ENCODE measurements around the gene NIN. TPM values are rescaled to one million over a fixed set of nuclear protein-coding genes. Genes with fewer than 3 reads are reported as not detected.
"Not testable (repeated sequence)": the region's sequence is repeated elsewhere in the genome, so short reads cannot be mapped to it uniquely, and the experiment has no call there.

The NIN gene
- total RNA-seq, 1 experiment from 2014 or later: 37.1 TPM

DNA sequence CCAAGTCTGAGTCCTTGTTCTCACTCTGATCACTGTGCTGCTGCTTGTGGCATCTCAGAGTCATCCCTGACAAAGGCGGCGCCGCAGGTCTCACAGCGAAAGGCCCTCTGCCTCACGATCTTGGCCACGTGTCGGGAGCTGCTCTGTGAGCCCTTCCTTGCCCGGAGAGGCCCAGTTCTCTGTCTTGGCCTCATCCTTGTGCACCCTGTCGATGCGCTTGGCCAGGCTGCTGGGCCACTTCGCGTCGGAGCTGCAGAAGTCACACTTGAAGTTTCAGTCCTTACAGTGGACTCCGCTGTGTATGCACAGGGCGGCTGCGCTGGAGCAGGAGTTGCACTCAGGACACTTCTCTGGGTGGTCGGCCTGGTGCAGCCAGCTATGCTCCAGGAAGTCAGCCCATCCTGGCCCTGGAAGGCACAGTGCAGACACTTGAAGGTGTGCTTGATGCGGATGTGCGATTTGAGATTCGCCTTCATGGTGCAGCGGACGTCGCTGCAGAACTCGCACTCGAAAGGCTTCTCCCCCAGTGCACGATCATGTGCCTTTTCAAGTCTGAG is 126.4 kb downstream of the NIN start:
- ChIA-PET CTCF (no interaction called here), POLR2A (interaction anchor here (0.9 kb wide), 1 partner anchor 42 kb away, joined by 4 read pairs; no protein-coding TSS in a partner anchor)
- intact Hi-C loops (cut with micrococcal nuclease; ENCODE audit: unreplicated experiment) (no loop called here), in situ Hi-C loops (cut with HindIII; ENCODE audit: low pct_unique_long_range_greater_than_20kb, low sequenced_read_pairs) (no loop called here)
- no peaks in the 10 kb centered on the region for H3K4me1 ChIP-seq (ENCODE audit: control insufficient read depth, insufficient read depth, low read length)
- no peaks in the 10 kb centered on the region for H3K9me3 ChIP-seq (ENCODE audit: control insufficient read depth, insufficient read depth, low read depth, low read length)
- H3K36me3 ChIP-seq (ENCODE audit: control insufficient read depth, insufficient read depth, low read length): no peaks in the 10 kb centered on the region
- BruUV-seq (replicated peaks): no TSS peak
- TF ChIP-seq POLR2AphosphoS5 (IDR thresholded peaks at IDR 0.05; ENCODE audit: low read depth, low read length): no peak
- TF ChIP-seq, protein P1, sequence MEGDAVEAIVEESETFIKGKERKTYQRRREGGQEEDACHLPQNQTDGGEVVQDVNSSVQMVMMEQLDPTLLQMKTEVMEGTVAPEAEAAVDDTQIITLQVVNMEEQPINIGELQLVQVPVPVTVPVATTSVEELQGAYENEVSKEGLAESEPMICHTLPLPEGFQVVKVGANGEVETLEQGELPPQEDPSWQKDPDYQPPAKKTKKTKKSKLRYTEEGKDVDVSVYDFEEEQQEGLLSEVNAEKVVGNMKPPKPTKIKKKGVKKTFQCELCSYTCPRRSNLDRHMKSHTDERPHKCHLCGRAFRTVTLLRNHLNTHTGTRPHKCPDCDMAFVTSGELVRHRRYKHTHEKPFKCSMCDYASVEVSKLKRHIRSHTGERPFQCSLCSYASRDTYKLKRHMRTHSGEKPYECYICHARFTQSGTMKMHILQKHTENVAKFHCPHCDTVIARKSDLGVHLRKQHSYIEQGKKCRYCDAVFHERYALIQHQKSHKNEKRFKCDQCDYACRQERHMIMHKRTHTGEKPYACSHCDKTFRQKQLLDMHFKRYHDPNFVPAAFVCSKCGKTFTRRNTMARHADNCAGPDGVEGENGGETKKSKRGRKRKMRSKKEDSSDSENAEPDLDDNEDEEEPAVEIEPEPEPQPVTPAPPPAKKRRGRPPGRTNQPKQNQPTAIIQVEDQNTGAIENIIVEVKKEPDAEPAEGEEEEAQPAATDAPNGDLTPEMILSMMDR (IDR thresholded peaks at IDR 0.05): no peak
- TF ChIP-seq REST (IDR thresholded peaks at IDR 0.05; ENCODE audit: insufficient read depth in 1 of 2, low read depth in 2 of 2, low read length in 1 of 2): no peak
- no peak for TF ChIP-seq SIN3A (IDR thresholded peaks at IDR 0.05; ENCODE audit: borderline replicate concordance, insufficient read depth, low read depth, low read length)
- TF ChIP-seq TCF7L2 (IDR thresholded peaks at IDR 0.05; ENCODE audit: low read depth, low read length): no peak
- H3K27me3 ChIP-seq (ENCODE audit: control insufficient read depth, insufficient read depth, low read length): no peaks in the 10 kb centered on the region
- H3K4me3 ChIP-seq (ENCODE audit: low read depth in 2 of 2, low read length in 2 of 2): no peak overlapping the region
- no peak for ATAC-seq
- no peak for DNase-seq (ENCODE audit: low read depth, low spot score)
- H3K27ac ChIP-seq (ENCODE audit: low read length): no peak overlapping the region

- no peak overlapping the region for H3K4me3 ChIP-seq (ENCODE audit: low read depth in 2 of 2, low read length in 2 of 2)
- no peaks in the 10 kb centered on the region for H3K9me3 ChIP-seq (ENCODE audit: control insufficient read depth, insufficient read depth, low read depth, low read length)
- TF ChIP-seq, protein P1 (IDR thresholded peaks at IDR 0.05): no peak
- TF ChIP-seq POLR2AphosphoS5 (IDR thresholded peaks at IDR 0.05; ENCODE audit: low read depth, low read length) (no peak), REST (IDR thresholded peaks at IDR 0.05; ENCODE audit: insufficient read depth in 1 of 2, low read depth in 2 of 2, low read length in 1 of 2) (no peak), TCF7L2 (IDR thresholded peaks at IDR 0.05; ENCODE audit: low read depth, low read length) (no peak), SIN3A (IDR thresholded peaks at IDR 0.05; ENCODE audit: borderline replicate concordance, insufficient read depth, low read depth, low read length) (no peak)
- ATAC-seq: no peak
- H3K27ac ChIP-seq (ENCODE audit: low read length): no peak overlapping the region
- no peak for DNase-seq (ENCODE audit: low read depth, low spot score)
- no peaks in the 10 kb centered on the region for H3K36me3 ChIP-seq (ENCODE audit: control insufficient read depth, insufficient read depth, low read length)
- no peaks in the 10 kb centered on the region for H3K27me3 ChIP-seq (ENCODE audit: control insufficient read depth, insufficient read depth, low read length)
- CTCF ChIA-PET: no interaction called here
- no peaks in the 10 kb centered on the region for H3K4me1 ChIP-seq (ENCODE audit: control insufficient read depth, insufficient read depth, low read length)
- in situ Hi-C loops (cut with HindIII; ENCODE audit: low pct_unique_long_range_greater_than_20kb, low sequenced_read_pairs): no loop called here
- intact Hi-C loops (cut with micrococcal nuclease; ENCODE audit: unreplicated experiment): no loop called here
- no TSS peak for BruUV-seq (replicated peaks)
- POLR2A ChIA-PET: no interaction called here
These were observed 133.2 kb downstream of the NIN start for GRCh38 chr14:50697659-50698290.

DNA sequence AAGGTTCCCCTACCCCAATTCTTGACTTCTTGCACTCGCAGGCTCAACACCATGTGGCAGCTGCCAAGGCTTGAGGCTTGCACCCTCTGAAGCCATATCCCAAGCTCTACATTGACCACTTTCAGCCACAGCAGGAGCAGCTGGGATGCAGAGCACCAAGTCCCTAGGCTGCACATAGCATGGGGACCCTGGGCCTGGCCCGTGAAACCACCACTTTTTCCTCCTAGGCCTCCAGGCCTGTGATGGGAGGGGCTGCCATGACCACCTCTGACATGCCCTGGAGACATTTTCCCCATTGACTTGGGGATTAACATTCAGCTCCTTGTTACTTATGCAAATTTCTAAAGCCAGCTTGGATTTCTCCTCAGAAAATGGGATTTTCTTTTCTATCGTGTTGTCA is 136.7 kb downstream of the NIN start:
- intact Hi-C loops (cut with micrococcal nuclease; ENCODE audit: unreplicated experiment); BruUV-seq (replicated peaks); POLR2A ChIA-PET: not testable (repeated sequence)

More for the DNA sequence above, 136.7 kb downstream of the NIN start:
- H3K9me3 ChIP-seq (ENCODE audit: control insufficient read depth, insufficient read depth, low read depth, low read length); ATAC-seq; H3K4me1 ChIP-seq (ENCODE audit: control insufficient read depth, insufficient read depth, low read length); in situ Hi-C loops (cut with HindIII; ENCODE audit: low pct_unique_long_range_greater_than_20kb, low sequenced_read_pairs); H3K4me3 ChIP-seq (ENCODE audit: low read depth in 2 of 2, low read length in 2 of 2); CTCF ChIA-PET; DNase-seq (ENCODE audit: low read depth, low spot score); H3K36me3 ChIP-seq (ENCODE audit: control insufficient read depth, insufficient read depth, low read length); H3K27ac ChIP-seq (ENCODE audit: low read length); H3K27me3 ChIP-seq (ENCODE audit: control insufficient read depth, insufficient read depth, low read length): not testable (repeated sequence)
